ENCODE measurements around the gene CACNA1S.

- TF ChIP-seq CTCF (IDR thresholded peaks at IDR 0.05; ENCODE audit: low read depth, low read length, poor library complexity, severe bottlenecking) (no peak), EZH2phosphoT487 (IDR thresholded peaks at IDR 0.05; ENCODE audit: borderline replicate concordance, low read length) (no peak)
These were observed 32.9 kb upstream of the CACNA1S start for GRCh38 chr1:201145132-201145531.
